Activated CD4-positive, alpha-beta memory T cell treated with anti-CD3 and anti-CD28 coated beads for 36 hours (primary cell): ENCODE measurements around the gene USP17L17. TPM values are rescaled to one million over a fixed set of nuclear protein-coding genes. Genes with fewer than 3 reads are reported as not detected.
"Not testable (repeated sequence)": the region's sequence is repeated elsewhere in the genome, so short reads cannot be mapped to it uniquely, and the experiment has no call there.

ENCODE experiments used
- CTCF ChIA-PET: fragments of 350-600 bp; sonication (Branson Sonifier 250); formaldehyde crosslinking; loops from one replicate; lab custom pipeline; 2021; ENCODE audit warnings: antibody characterized with exemption, inconsistent platforms; lab: Charles Lee
- POLR2A ChIA-PET: fragments of 350-600 bp; sonication (Branson Sonifier 250); formaldehyde crosslinking; loops from one replicate; lab custom pipeline; 2021; ENCODE audit warnings: antibody characterized with exemption; lab: Charles Lee
- DNase-seq: peaks from one replicate; pipeline ENCODE4 v3.0.0-alpha.2; 2020
- H3K27ac Mint-ChIP-seq: one replicate; pipeline ENCODE4 v1.8.0; 2021; ENCODE audit warnings: mixed read lengths
- H3K27me3 Mint-ChIP-seq: one replicate; pipeline ENCODE4 v1.8.0; 2021; ENCODE audit warnings: mixed read lengths
- H3K36me3 Mint-ChIP-seq: one replicate; pipeline ENCODE4 v1.8.0; 2021; ENCODE audit warnings: mixed read lengths
- H3K4me1 Mint-ChIP-seq: one replicate; pipeline ENCODE4 v1.8.0; 2021; ENCODE audit warnings: low read depth, mixed read lengths
- H3K4me3 Mint-ChIP-seq: one replicate; pipeline ENCODE4 v1.8.0; 2021; ENCODE audit warnings: mild to moderate bottlenecking, mixed read lengths
- H3K9me3 Mint-ChIP-seq: one replicate; pipeline ENCODE4 v1.8.0; 2021; ENCODE audit warnings: mixed read lengths
- intact Hi-C: fragments of 100-400 bp; cut with micrococcal nuclease; formaldehyde crosslinking; loops from one replicate; pipeline ENCODE4 v1.15.1; 2023
- total RNA-seq, 2 experiments: library from RNA; stranded (reverse); gene quantifications; one replicate each; pipeline ENCODE4 v1.2.3, GENCODE V29; 2021

Gene USP17L17, protein sequence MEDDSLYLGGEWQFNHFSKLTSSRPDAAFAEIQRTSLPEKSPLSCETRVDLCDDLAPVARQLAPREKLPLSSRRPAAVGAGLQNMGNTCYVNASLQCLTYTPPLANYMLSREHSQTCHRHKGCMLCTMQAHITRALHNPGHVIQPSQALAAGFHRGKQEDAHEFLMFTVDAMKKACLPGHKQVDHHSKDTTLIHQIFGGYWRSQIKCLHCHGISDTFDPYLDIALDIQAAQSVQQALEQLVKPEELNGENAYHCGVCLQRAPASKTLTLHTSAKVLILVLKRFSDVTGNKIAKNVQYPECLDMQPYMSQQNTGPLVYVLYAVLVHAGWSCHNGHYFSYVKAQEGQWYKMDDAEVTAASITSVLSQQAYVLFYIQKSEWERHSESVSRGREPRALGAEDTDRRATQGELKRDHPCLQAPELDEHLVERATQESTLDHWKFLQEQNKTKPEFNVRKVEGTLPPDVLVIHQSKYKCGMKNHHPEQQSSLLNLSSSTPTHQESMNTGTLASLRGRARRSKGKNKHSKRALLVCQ
- total RNA-seq: not detected

DNA sequence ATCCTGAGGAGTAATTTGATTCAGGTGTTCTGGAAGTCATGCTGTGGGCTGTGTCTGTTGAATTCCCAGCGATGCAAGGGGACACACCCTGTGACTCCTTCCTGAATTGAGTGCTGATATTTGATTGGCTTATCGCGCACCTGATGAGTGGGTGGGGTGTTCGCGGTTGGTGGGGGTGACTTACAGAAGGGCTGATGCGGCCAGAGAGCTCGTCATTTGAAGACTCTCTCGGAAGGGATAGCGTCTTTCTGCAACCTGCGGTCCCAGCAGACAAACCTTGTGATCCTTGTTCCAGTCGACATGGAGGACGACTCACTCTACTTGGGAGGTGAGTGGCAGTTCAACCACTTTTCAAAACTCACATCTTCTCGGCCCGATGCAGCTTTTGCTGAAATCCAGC, at the start of gene USP17L17:
USP17L17 (plus strand) TSS at position 301 of the 400 bp plus-strand sequence; CDS start at position 301, 0 bp downstream.
- H3K27ac Mint-ChIP-seq, DNase-seq, H3K4me1 Mint-ChIP-seq, POLR2A ChIA-PET, H3K4me3 Mint-ChIP-seq, CTCF ChIA-PET, H3K36me3 Mint-ChIP-seq, intact Hi-C loops, H3K27me3 Mint-ChIP-seq, H3K9me3 Mint-ChIP-seq: not testable (repeated sequence)

- H3K4me1 Mint-ChIP-seq, H3K4me3 Mint-ChIP-seq, DNase-seq, H3K27me3 Mint-ChIP-seq, H3K27ac Mint-ChIP-seq, H3K36me3 Mint-ChIP-seq, H3K9me3 Mint-ChIP-seq, intact Hi-C loops, POLR2A ChIA-PET, CTCF ChIA-PET: not testable (repeated sequence)
Observed at GRCh38 chr4:9210357-9210756, 33.3 kb upstream of the USP17L17 start, which contains the start of gene USP17L10. Gene USP17L10 (plus strand): TSS chr4:9210657. CDS start chr4:9210657, 0 bp downstream.

DNA sequence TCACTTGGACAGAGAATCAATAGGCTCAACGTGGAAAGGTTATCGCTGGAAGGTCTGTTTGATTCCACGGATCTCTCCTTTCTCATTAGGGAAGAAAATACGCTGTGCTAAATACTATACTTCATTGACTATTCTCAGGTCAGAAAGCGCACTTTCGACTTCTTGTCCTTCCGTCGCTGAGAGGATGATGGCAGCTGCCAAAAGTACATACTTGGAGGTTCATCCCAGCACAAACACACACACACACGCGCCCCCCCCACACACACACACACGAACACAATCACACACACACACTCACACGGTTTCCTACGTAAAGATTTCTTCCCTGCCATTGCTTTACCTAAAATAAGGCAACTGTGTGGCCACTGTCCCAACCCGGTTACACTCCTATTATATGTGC, 29.0 kb upstream of the USP17L17 start:
- H3K4me1 Mint-ChIP-seq, H3K27me3 Mint-ChIP-seq, intact Hi-C loops, CTCF ChIA-PET, POLR2A ChIA-PET, H3K36me3 Mint-ChIP-seq, H3K9me3 Mint-ChIP-seq, H3K4me3 Mint-ChIP-seq, H3K27ac Mint-ChIP-seq, DNase-seq: not testable (repeated sequence)

DNA sequence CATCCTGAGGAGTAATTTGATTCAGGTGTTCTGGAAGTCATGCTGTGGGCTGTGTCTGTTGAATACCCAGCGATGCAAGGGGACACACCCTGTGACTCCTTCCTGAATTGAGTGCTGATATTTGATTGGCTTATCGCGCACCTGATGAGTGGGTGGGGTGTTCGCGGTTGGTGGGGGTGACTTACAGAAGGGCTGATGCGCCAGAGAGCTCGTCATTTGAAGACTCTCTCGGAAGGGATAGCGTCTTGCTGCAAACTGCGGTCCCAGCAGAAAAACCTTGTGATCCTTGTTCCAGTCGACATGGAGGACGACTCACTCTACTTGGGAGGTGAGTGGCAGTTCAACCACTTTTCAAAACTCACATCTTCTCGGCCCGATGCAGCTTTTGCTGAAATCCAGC, 28.6 kb upstream of the USP17L17 start, which contains the start of gene USP17L11:
USP17L11 (plus strand) TSS at position 301 of the 400 bp plus-strand sequence; CDS start at position 301, 0 bp downstream.
- H3K9me3 Mint-ChIP-seq, POLR2A ChIA-PET, H3K27ac Mint-ChIP-seq, DNase-seq, H3K4me3 Mint-ChIP-seq, CTCF ChIA-PET, H3K4me1 Mint-ChIP-seq, H3K27me3 Mint-ChIP-seq, H3K36me3 Mint-ChIP-seq, intact Hi-C loops: not testable (repeated sequence)

GRCh38 chr4:9219852-9220251, 23.8 kb upstream of the USP17L17 start, which contains the start of gene USP17L12:
Gene USP17L12 (plus strand): TSS chr4:9220152. CDS start chr4:9220152, 0 bp downstream.
- H3K9me3 Mint-ChIP-seq, H3K27ac Mint-ChIP-seq, DNase-seq, intact Hi-C loops, H3K4me1 Mint-ChIP-seq, POLR2A ChIA-PET, H3K36me3 Mint-ChIP-seq, CTCF ChIA-PET, H3K4me3 Mint-ChIP-seq, H3K27me3 Mint-ChIP-seq: not testable (repeated sequence)

- H3K36me3 Mint-ChIP-seq, POLR2A ChIA-PET, intact Hi-C loops, H3K4me1 Mint-ChIP-seq, H3K27me3 Mint-ChIP-seq, CTCF ChIA-PET, H3K27ac Mint-ChIP-seq, DNase-seq, H3K9me3 Mint-ChIP-seq, H3K4me3 Mint-ChIP-seq: not testable (repeated sequence)
Observed at GRCh38 chr4:9224596-9224995, 19.1 kb upstream of the USP17L17 start, which contains the start of gene USP17L13. Gene USP17L13 (plus strand): TSS chr4:9224896. CDS start chr4:9224896, 0 bp downstream.

DNA sequence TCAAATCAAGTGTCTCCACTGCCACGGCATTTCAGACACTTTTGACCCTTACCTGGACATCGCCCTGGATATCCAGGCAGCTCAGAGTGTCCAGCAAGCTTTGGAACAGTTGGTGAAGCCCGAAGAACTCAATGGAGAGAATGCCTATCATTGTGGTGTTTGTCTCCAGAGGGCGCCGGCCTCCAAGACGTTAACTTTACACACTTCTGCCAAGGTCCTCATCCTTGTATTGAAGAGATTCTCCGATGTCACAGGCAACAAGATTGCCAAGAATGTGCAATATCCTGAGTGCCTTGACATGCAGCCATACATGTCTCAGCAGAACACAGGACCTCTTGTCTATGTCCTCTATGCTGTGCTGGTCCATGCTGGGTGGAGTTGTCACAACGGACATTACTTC, 13.4 kb upstream of the USP17L17 start:
- H3K4me1 Mint-ChIP-seq, intact Hi-C loops, H3K36me3 Mint-ChIP-seq, H3K27me3 Mint-ChIP-seq, H3K9me3 Mint-ChIP-seq, DNase-seq, POLR2A ChIA-PET, H3K27ac Mint-ChIP-seq, H3K4me3 Mint-ChIP-seq, CTCF ChIA-PET: not testable (repeated sequence)

- H3K4me3 Mint-ChIP-seq, intact Hi-C loops, CTCF ChIA-PET, POLR2A ChIA-PET, H3K27me3 Mint-ChIP-seq, DNase-seq, H3K9me3 Mint-ChIP-seq, H3K36me3 Mint-ChIP-seq, H3K27ac Mint-ChIP-seq, H3K4me1 Mint-ChIP-seq: not testable (repeated sequence)
Observed at GRCh38 chr4:9234085-9234484, 9.6 kb upstream of the USP17L17 start, which contains the start of gene USP17L15. Gene USP17L15 (plus strand): TSS chr4:9234385. CDS start chr4:9234385, 0 bp downstream.

- CTCF ChIA-PET, H3K27me3 Mint-ChIP-seq, H3K9me3 Mint-ChIP-seq, H3K4me3 Mint-ChIP-seq, H3K4me1 Mint-ChIP-seq, H3K27ac Mint-ChIP-seq, intact Hi-C loops, H3K36me3 Mint-ChIP-seq, POLR2A ChIA-PET: not testable (repeated sequence)
- peak; percentile 9 for DNase-seq
Observed at GRCh38 chr4:9238461-9238860, 5.2 kb upstream of the USP17L17 start.

DNA sequence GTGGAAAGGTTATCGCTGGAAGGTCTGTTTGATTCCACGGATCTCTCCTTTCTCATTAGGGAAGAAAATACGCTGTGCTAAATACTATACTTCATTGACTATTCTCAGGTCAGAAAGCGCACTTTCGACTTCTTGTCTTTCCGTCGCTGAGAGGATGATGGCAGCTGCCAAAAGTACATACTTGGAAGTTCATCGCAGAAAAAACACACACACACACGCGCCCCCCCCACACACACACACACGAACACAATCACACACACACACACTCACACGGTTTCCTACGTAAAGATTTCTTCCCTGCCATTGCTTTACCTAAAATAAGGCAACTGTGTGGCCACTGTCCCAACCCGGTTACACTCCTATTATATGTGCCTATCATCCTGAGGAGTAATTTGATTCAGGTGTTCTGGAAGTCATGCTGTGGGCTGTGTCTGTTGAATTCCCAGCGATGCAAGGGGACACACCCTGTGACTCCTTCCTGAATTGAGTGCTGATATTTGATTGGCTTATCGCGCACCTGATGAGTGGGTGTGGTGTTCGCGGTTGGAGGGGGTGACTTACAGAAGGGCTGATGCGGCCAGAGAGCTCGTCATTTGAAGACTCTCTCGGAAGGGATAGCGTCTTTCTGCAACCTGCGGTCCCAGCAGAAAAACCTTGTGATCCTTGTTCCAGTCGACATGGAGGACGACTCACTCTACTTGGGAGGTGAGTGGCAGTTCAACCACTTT, 4.4 kb downstream of the USP17L17 start, which contains the start of gene USP17L18:
USP17L18 (plus strand) TSS at position 678 of the 728 bp plus-strand sequence; CDS start at position 678, 0 bp downstream.
- H3K27ac Mint-ChIP-seq, H3K9me3 Mint-ChIP-seq, H3K4me1 Mint-ChIP-seq, POLR2A ChIA-PET, H3K36me3 Mint-ChIP-seq, intact Hi-C loops, H3K4me3 Mint-ChIP-seq, CTCF ChIA-PET, H3K27me3 Mint-ChIP-seq: not testable (repeated sequence)
- DNase-seq: peak; percentile 6

- DNase-seq, H3K4me1 Mint-ChIP-seq, POLR2A ChIA-PET, H3K36me3 Mint-ChIP-seq, H3K27me3 Mint-ChIP-seq, H3K27ac Mint-ChIP-seq, H3K9me3 Mint-ChIP-seq, H3K4me3 Mint-ChIP-seq, intact Hi-C loops, CTCF ChIA-PET: not testable (repeated sequence)
Observed at GRCh38 chr4:9253078-9253477, 9.4 kb downstream of the USP17L17 start, which contains the start of gene USP17L19. Gene USP17L19 (plus strand): TSS chr4:9253378. CDS start chr4:9253378, 0 bp downstream.

GRCh38 chr4:9257824-9258223, 14.1 kb downstream of the USP17L17 start, which contains the start of gene USP17L20:
Gene USP17L20 (plus strand): TSS chr4:9258124. CDS start chr4:9258124, 0 bp downstream.
- intact Hi-C loops, H3K36me3 Mint-ChIP-seq, H3K27ac Mint-ChIP-seq: not testable (repeated sequence)

More at GRCh38 chr4:9257824-9258223, 14.1 kb downstream of the USP17L17 start, which contains the start of gene USP17L20:
- H3K4me3 Mint-ChIP-seq, DNase-seq, H3K27me3 Mint-ChIP-seq, CTCF ChIA-PET, POLR2A ChIA-PET, H3K9me3 Mint-ChIP-seq, H3K4me1 Mint-ChIP-seq: not testable (repeated sequence)
